B cell (primary cell): ENCODE data around the gene IKBKE. TPM values are rescaled to one million over a fixed set of nuclear protein-coding genes. Genes with fewer than 3 reads are reported as not detected.

Experiments
- ATAC-seq: fragments of 200-7000 bp; cut with Tn5 transposase; one replicate; pipeline ENCODE4 v1.10.0; 2021; ENCODE audit warnings: low read depth, mild to moderate bottlenecking, moderate number of reproducible peaks, moderate library complexity
- CTCF ChIA-PET: fragments of 350-600 bp; sonication (Branson Sonifier 250); formaldehyde crosslinking; loops from one replicate; lab custom pipeline; 2021; ENCODE audit warnings: antibody characterized with exemption, inconsistent platforms; lab: Charles Lee
- POLR2A ChIA-PET: fragments of 350-600 bp; sonication (Branson Sonifier 250); formaldehyde crosslinking; loops from one replicate; lab custom pipeline; 2021; ENCODE audit warnings: antibody characterized with exemption; lab: Charles Lee
- DNase-seq: peaks from one replicate; pipeline ENCODE4 v3.0.0; 2013
- H2AFZ ChIP-seq: 2 replicates; pipeline ENCODE4 v1.6.1; 2012; ENCODE audit warnings: mild to moderate bottlenecking, low read depth, low read length; ENCODE audit not compliant: insufficient read depth, poor library complexity, severe bottlenecking
- H3K27ac ChIP-seq, 2 donors: 1 replicate in 1 of 2; 2 replicates in 1 of 2; pipeline ENCODE4 v1.5.1; 2012 to 2013; ENCODE audit warnings: low read length in 2 of 2, mild to moderate bottlenecking in 2 of 2, moderate library complexity in 1 of 2
- H3K27me3 ChIP-seq, 4 experiments: fragments of 200-600 bp in 1 of 4; sonication (generic) in 1 of 4; replicated peaks in 1 of 4; 1 replicate in 2 of 4; 2 replicates in 2 of 4; pipeline versions ENCODE4 v1.6.1 to v1.7.0; 2013 to 2016; ENCODE audit warnings: low read length in 3 of 4, mild to moderate bottlenecking in 2 of 4, mixed read lengths in 1 of 4, moderate library complexity in 1 of 4; ENCODE audit not compliant: insufficient read depth in 4 of 4, control insufficient read depth in 3 of 4; ENCODE audit errors: control extremely low read depth in 1 of 4
- H3K36me3 ChIP-seq, 2 experiments: replicated peaks in 1 of 2; 1 replicate in 1 of 2; 2 replicates in 1 of 2; pipeline versions ENCODE4 v1.6.1 to v1.7.1; 2013; ENCODE audit warnings: low read length in 1 of 2; ENCODE audit not compliant: insufficient read depth in 2 of 2, control insufficient read depth in 1 of 2; ENCODE audit errors: control extremely low read depth in 1 of 2, extremely low read depth in 1 of 2
- H3K4me1 ChIP-seq, 2 donors: fragments of 200-600 bp in 1 of 2; sonication (generic) in 1 of 2; 1 replicate in 1 of 2; 2 replicates in 1 of 2; pipeline versions ENCODE4 v1.5.1 to v1.6.1; 2013 to 2017; ENCODE audit warnings: low read length in 2 of 2; ENCODE audit not compliant: control insufficient read depth in 2 of 2, insufficient read depth in 2 of 2
- H3K4me2 ChIP-seq: replicated peaks from 2 replicates; pipeline ENCODE3; 2012; ENCODE audit warnings: mild to moderate bottlenecking, low read depth, low read length; ENCODE audit not compliant: poor library complexity, severe bottlenecking
- H3K4me3 ChIP-seq, 5 experiments: fragments of 200-600 bp in 1 of 5; sonication (generic) in 1 of 5; 1 replicate in 3 of 5; 2 replicates in 2 of 5; pipeline versions ENCODE4 v1.5.1 to v1.7.0; 2011 to 2016; ENCODE audit warnings: low read length in 4 of 5, mild to moderate bottlenecking in 4 of 5, low read depth in 2 of 5, control low read depth in 1 of 5, moderate library complexity in 1 of 5; ENCODE audit not compliant: insufficient read depth in 1 of 5; ENCODE audit errors: control extremely low read depth in 1 of 5, extremely low read depth in 1 of 5
- H3K79me2 ChIP-seq: fragments of 200-600 bp; sonication (generic); one replicate; pipeline ENCODE4 v1.6.0; 2016; ENCODE audit warnings: low read length; ENCODE audit not compliant: control insufficient read depth, insufficient read depth
- H3K9ac ChIP-seq: fragments of 200-600 bp; sonication (generic); 2 replicates; pipeline ENCODE4 v1.6.1; 2017; ENCODE audit warnings: mild to moderate bottlenecking, low read length, moderate library complexity
- H3K9me3 ChIP-seq, 3 donors: one replicate each; pipeline versions ENCODE4 v1.6.1 to v1.7.1; 2013; ENCODE audit warnings: low read length in 2 of 3; ENCODE audit not compliant: control insufficient read depth in 2 of 3, insufficient read depth in 1 of 3; ENCODE audit errors: control extremely low read depth in 1 of 3
- H4K20me1 ChIP-seq: 2 replicates; pipeline ENCODE4 v1.6.0; 2012; ENCODE audit warnings: mild to moderate bottlenecking, low read length; ENCODE audit not compliant: insufficient read depth, control insufficient read depth, poor library complexity, severe bottlenecking
- H3K27ac Mint-ChIP-seq: one replicate; pipeline ENCODE4 v1.8.0; 2021; ENCODE audit warnings: mixed read lengths
- H3K27me3 Mint-ChIP-seq: one replicate; pipeline ENCODE4 v1.8.0; 2021; ENCODE audit warnings: mixed read lengths
- H3K4me1 Mint-ChIP-seq: one replicate; pipeline ENCODE4 v1.8.0; 2021; ENCODE audit warnings: mixed read lengths
- H3K4me3 Mint-ChIP-seq: one replicate; pipeline ENCODE4 v1.8.0; 2021; ENCODE audit warnings: mixed read lengths
- H3K9me3 Mint-ChIP-seq: one replicate; pipeline ENCODE4 v1.8.0; 2022; ENCODE audit warnings: mixed read lengths; ENCODE audit not compliant: insufficient read depth
- CTCF ChIP-seq: fragments of 200-600 bp; IDR thresholded peaks from one replicate; pipeline ENCODE4 v1.8.0; 2022; ENCODE audit warnings: antibody characterized with exemption, mild to moderate bottlenecking
- EZH2 ChIP-seq: IDR thresholded peaks from 2 replicates; pipeline ENCODE4 v1.6.1; 2012; ENCODE audit warnings: borderline replicate concordance, low read depth, mild to moderate bottlenecking, moderate library complexity, low read length; ENCODE audit not compliant: insufficient read depth, poor library complexity, severe bottlenecking
- WGBS: methylation state at CpG from one replicate; pipeline ENCODE4 v1.1.5; 2013; ENCODE audit warnings: missing lambda C conversion rate; ENCODE audit not compliant: insufficient coverage; 5-methylcytosine and 5-hydroxymethylcytosine counted together
- intact Hi-C: fragments of 100-400 bp; cut with micrococcal nuclease; formaldehyde crosslinking; loops from one replicate; pipeline ENCODE4 v1.10.0; 2022
- polyA plus RNA-seq: library from polyadenylated mRNA; depleted of rRNA; stranded (reverse); fragments of >200 nt; gene quantifications from 2 replicates; pipeline ENCODE4 v1.2.3, GENCODE V29; 2012
- total RNA-seq, 2 donors: library from RNA; stranded (reverse); fragments of 120-200 nt in 1 of 2; gene quantifications; 1 replicate in 1 of 2; 2 replicates in 1 of 2; pipeline versions ENCODE4 v1.2.3 to v1.2.4, GENCODE V29; 2013 to 2022

The IKBKE gene
- total and polyA plus RNA-seq, 2 donors (not counting 1 experiment from before 2014, with no cell fraction given): 40.8 to 55.4 TPM

- H3K4me1 ChIP-seq: peaks cover 56 to 63% of the 10 kb centered on the region in 2 donors
- no peak for TF ChIP-seq CTCF
- TF ChIP-seq EZH2: no peak
- ATAC-seq (no peak), DNase-seq (no peak)
- intact Hi-C loops: no loop called here
- no peak overlapping the region for H3K27ac ChIP-seq
- no peaks in the 10 kb centered on the region for H4K20me1 ChIP-seq
- H3K9me3 Mint-ChIP-seq: no peaks in the 10 kb centered on the region
- no peak overlapping the region for H3K4me3 ChIP-seq
- H3K36me3 ChIP-seq: peaks cover 0 to 2% of the 10 kb centered on the region in 2 experiments
- ChIA-PET CTCF (interaction anchor here (0.7 to 1.6 kb wide), 7 partner anchors 8 to 589 kb away, joined by 3 to 8 read pairs (median 3); no protein-coding TSS in a partner anchor), POLR2A (no interaction called here)
- peak overlapping the region; percentile 38 for H2AFZ ChIP-seq
- peak overlapping the region; percentile 69 for H3K27ac Mint-ChIP-seq
- peak overlapping the region; percentile 48 for H3K4me3 Mint-ChIP-seq
- no peaks in the 10 kb centered on the region for H3K9me3 ChIP-seq
- peaks cover 59% of the 10 kb centered on the region for H3K4me1 Mint-ChIP-seq
- no peaks in the 10 kb centered on the region for H3K27me3 ChIP-seq
- H3K27me3 Mint-ChIP-seq: no peaks in the 10 kb centered on the region
- peaks cover 4% of the 10 kb centered on the region for H3K79me2 ChIP-seq
- H3K4me2 ChIP-seq: peak overlapping the region; percentile 44
- no peak overlapping the region for H3K9ac ChIP-seq
- WGBS: 90% methylated on average over 15 of the region's 15 CpGs
Observed at GRCh38 chr1:206466840-206467649, 3.2 kb upstream of the IKBKE start.

- Histone ChIP-seq H3K27ac (no peak overlapping the region), H4K20me1 (no peaks in the 10 kb centered on the region), H3K27me3 (no peaks in the 10 kb centered on the region), H3K4me1 (peaks cover 63 to 72% of the 10 kb centered on the region in 2 donors), H3K4me3 (no peak overlapping the region), H2AFZ (peak overlapping the region; percentile 38), H3K36me3 (no peaks in the 10 kb centered on the region), H3K79me2 (peaks cover 4% of the 10 kb centered on the region), H3K9me3 (no peaks in the 10 kb centered on the region), H3K9ac (no peak overlapping the region), H3K4me2 (peak overlapping the region; percentile 44)
- ChIA-PET CTCF (interaction anchor here (1.1 to 1.4 kb wide), 3 partner anchors 9 to 112 kb away, joined by 3 to 8 read pairs (median 4); no protein-coding TSS in a partner anchor), POLR2A (no interaction called here)
- Mint-ChIP-seq H3K27ac (peak overlapping the region; percentile 74), H3K4me3 (peak overlapping the region; percentile 77), H3K9me3 (no peaks in the 10 kb centered on the region), H3K27me3 (no peaks in the 10 kb centered on the region), H3K4me1 (peaks cover 68% of the 10 kb centered on the region)
- TF ChIP-seq EZH2 (no peak), CTCF (no peak)
- ATAC-seq (no peak), DNase-seq (peak; percentile 51)
- intact Hi-C loops: no loop called here
- 13% methylated on average over 9 of the region's 9 CpGs for WGBS
Observed at GRCh38 chr1:206467915-206468314, 2.4 kb upstream of the IKBKE start.
